Left ventricle myocardium inferior (tissue), 1 donor: ENCODE results near the gene EPB41L5. TPM values are rescaled to one million over a fixed set of nuclear protein-coding genes. Genes with fewer than 3 reads are reported as not detected.
"Not testable (repeated sequence)": the region's sequence is repeated elsewhere in the genome, so short reads cannot be mapped to it uniquely, and the experiment has no call there.

Experiments used
- DNase-seq: peaks from one replicate; pipeline ENCODE4 v3.0.0-alpha.2; 2020
- H3K27ac ChIP-seq: fragments of 200-600 bp; replicated peaks from 2 replicates; pipeline ENCODE4 v1.8.0; 2021
- H3K27me3 ChIP-seq: fragments of 200-600 bp; 2 replicates; pipeline ENCODE4 v1.8.0; 2021; ENCODE audit warnings: low read depth
- H3K36me3 ChIP-seq: fragments of 200-600 bp; 2 replicates; pipeline ENCODE4 v1.8.0; 2021
- H3K4me1 ChIP-seq: fragments of 200-600 bp; 2 replicates; pipeline ENCODE4 v1.8.0; 2021
- H3K4me3 ChIP-seq: fragments of 200-600 bp; 2 replicates; pipeline ENCODE4 v1.8.0; 2021; ENCODE audit warnings: mild to moderate bottlenecking, moderate library complexity
- H3K9me3 ChIP-seq: fragments of 200-600 bp; replicated peaks from 2 replicates; pipeline ENCODE4 v1.8.0; 2021
- intact Hi-C: fragments of 100-400 bp; cut with micrococcal nuclease; formaldehyde crosslinking; loops from one replicate; pipeline ENCODE4 v1.11.0; 2022
- total RNA-seq: library from RNA; stranded (reverse); fragmentation: NEBNext Ultra II Directional; extraction: Animal tissue kit (Norgen Biotek cat#: 25700); gene quantifications from one replicate; pipeline ENCODE4 v1.2.1, GENCODE V29; 2021
- TF ChIP-seq, protein P1 (sequence below): fragments of 200-600 bp; IDR thresholded peaks from 2 replicates; pipeline ENCODE4 v1.8.0; 2021; ENCODE audit warnings: antibody characterized with exemption, mild to moderate bottlenecking, borderline replicate concordance
- donor health status: DM: no; HTN: yes; CAD: no; lungs with severe emphysema.

Gene EPB41L5
- total RNA-seq, 1 donor from 2014 or later, result 9.1 TPM

DNA sequence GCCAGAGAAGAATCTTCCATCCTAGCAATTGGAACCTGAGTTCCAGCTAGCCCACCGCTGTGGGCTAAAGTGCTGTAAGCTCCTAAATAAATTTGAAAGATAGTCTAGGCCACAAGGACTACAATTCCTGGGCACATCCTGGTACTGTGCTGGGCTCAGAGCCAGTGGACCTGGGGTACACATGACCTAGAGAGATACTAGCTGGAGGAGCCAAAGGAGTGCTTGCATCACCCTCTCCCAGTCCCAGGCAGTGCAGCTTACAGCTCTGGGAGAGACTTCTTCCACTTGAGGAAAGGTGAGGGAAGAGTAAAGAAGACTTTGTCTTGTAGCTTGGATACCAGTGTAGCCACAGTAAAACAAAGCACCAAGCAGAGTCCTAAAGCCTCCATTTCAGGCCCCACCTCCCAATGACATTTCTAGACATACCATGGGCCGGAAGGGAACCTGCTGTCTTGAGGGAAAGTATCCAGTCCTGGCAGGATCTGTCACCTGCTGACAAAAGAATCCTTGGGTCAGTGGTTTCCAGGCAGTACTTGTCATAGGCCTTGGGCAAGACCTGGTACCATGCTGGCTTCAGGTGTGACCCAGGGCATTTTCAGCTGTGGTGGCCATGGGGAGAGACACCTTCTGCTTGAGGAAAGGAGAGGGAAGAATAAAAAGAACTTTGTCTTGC, 120.8 kb downstream of the EPB41L5 start:
- H3K4me1 ChIP-seq, result no peaks in the 10 kb centered on the region
- no peaks in the 10 kb centered on the region for H3K27me3 ChIP-seq
- no peak overlapping the region for H3K4me3 ChIP-seq
- no peak overlapping the region for H3K27ac ChIP-seq
- H3K36me3 ChIP-seq, result peaks cover 31% of the 10 kb centered on the region
- peaks cover 8% of the 10 kb centered on the region for H3K9me3 ChIP-seq
- TF ChIP-seq, protein P1, sequence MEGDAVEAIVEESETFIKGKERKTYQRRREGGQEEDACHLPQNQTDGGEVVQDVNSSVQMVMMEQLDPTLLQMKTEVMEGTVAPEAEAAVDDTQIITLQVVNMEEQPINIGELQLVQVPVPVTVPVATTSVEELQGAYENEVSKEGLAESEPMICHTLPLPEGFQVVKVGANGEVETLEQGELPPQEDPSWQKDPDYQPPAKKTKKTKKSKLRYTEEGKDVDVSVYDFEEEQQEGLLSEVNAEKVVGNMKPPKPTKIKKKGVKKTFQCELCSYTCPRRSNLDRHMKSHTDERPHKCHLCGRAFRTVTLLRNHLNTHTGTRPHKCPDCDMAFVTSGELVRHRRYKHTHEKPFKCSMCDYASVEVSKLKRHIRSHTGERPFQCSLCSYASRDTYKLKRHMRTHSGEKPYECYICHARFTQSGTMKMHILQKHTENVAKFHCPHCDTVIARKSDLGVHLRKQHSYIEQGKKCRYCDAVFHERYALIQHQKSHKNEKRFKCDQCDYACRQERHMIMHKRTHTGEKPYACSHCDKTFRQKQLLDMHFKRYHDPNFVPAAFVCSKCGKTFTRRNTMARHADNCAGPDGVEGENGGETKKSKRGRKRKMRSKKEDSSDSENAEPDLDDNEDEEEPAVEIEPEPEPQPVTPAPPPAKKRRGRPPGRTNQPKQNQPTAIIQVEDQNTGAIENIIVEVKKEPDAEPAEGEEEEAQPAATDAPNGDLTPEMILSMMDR, result no peak
- intact Hi-C loops, result no loop called here
- DNase-seq, result no peak

DNA sequence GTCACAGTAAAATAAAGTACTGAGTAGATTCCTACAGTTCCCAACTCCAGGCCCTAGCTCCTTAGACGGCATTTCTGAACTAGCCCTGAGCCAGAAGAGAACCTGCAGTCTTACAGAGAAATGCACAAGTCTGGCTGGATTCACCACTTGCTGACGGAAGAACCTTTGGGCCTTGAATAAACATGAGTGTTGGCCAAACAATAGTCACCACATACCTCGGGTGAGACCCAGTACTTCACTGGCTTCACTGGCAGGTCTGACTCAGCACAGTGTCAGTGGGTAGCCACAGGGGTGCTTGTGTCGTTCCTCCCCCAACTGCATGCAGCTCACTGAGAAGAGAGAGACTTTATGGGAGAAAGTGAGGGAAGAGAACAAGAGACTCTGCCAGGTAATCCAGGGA, 121.4 kb downstream of the EPB41L5 start:
- intact Hi-C loops, result no loop called here
- peaks cover 31% of the 10 kb centered on the region for H3K36me3 ChIP-seq
- H3K27ac ChIP-seq, result no peak overlapping the region
- H3K27me3 ChIP-seq, result no peaks in the 10 kb centered on the region
- peaks cover 8% of the 10 kb centered on the region for H3K9me3 ChIP-seq
- H3K4me1 ChIP-seq, result no peaks in the 10 kb centered on the region
- H3K4me3 ChIP-seq, result no peak overlapping the region
- TF ChIP-seq, protein P1, result no peak
- DNase-seq, result no peak

DNA sequence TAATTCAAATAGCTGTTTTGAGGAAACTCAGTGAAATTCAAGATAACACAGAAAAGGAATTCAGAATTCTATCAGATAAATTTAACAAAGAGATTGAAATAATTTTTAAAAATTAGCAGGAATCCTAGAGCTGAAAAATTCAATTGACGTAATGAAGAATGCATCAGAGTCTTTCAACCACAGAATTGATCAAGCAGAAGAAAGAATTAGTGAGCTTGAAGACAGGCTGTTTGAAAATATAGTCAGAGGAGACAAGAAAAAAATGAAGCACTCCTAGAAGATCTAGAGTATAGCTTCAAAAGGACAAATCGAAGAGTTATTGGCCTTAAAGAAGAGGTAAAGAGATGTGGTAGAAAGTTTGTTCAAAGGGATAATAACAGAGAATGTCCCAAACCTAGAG, 122.1 kb downstream of the EPB41L5 start:
- peaks cover 31% of the 10 kb centered on the region for H3K36me3 ChIP-seq
- H3K27me3 ChIP-seq, DNase-seq, H3K4me3 ChIP-seq, H3K9me3 ChIP-seq, intact Hi-C loops, H3K27ac ChIP-seq, H3K4me1 ChIP-seq: not testable (repeated sequence)

DNA sequence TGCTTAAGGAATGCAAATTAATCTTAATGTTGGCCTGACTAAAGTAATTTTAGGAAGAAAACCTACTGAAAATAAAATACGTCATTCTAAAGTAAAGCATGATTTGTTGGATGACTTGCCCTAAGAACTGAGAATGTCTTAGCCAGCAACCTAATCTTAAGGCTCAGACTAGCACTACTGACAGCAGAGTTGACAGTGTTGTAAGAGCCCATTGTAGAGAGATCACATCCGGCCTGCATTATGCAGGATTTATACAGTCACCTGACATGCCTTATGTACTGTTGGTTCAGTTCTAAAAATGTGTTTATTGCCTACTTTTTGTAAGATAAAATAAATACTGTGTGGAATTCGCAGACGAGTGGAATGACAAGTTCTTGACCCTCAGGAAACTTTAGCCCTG, 128.0 kb downstream of the EPB41L5 start:
- H3K9me3 ChIP-seq, result no peaks in the 10 kb centered on the region
- TF ChIP-seq, protein P1, result no peak
- no peaks in the 10 kb centered on the region for H3K4me1 ChIP-seq
- no peak overlapping the region for H3K27ac ChIP-seq
- no peaks in the 10 kb centered on the region for H3K27me3 ChIP-seq
- intact Hi-C loops, result no loop called here
- H3K36me3 ChIP-seq, result peaks cover 8% of the 10 kb centered on the region
- no peak for DNase-seq
- no peak overlapping the region for H3K4me3 ChIP-seq

DNA sequence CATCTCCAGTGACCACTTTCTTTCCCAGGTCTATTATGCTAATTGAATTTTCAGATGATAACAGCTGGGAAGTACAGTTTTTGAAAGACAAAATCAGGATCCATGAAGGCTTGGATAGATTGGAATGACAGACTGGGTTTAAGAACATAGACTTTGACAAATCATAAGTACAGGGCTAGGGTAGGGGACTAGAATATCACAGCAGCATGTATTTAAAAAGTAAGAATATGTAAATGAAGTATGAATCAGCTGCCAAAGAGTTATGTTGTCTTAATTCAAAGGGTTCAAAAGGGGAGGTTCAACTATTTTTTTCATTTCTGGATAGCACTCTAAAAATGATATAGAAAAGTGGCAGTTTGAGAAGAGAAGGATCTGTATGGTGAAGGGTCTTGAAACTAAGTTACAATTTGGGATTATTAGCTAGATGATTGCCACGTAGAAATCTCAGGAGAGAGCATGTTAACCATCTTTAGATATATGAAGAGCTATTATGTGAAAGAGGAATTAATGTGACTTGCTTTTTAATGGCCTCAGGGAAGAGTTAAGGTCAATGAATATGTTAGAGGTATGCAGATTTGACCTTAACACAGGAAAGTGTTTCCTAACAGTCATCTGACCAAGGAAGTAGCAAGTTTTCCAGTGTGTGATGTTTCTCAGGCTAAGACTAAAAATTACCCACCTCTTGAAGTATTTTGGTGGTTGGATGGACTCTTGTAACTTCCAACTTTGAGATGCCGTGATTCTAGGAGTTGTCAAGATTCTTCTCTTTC, 128.6 kb downstream of the EPB41L5 start:
- Histone ChIP-seq H3K4me3 (no peak overlapping the region), H3K27me3 (no peaks in the 10 kb centered on the region), H3K36me3 (peaks cover 8% of the 10 kb centered on the region), H3K27ac (no peak overlapping the region), H3K4me1 (no peaks in the 10 kb centered on the region), H3K9me3 (no peaks in the 10 kb centered on the region)
- intact Hi-C loops, result no loop called here
- DNase-seq, result no peak
- TF ChIP-seq, protein P1, result no peak
